Mucosa of rectum (tissue), 2 donors: ENCODE data around the gene IL18.

Experiments
- H3K27ac ChIP-seq, 2 donors: one replicate each; pipeline ENCODE4 v1.7.0; 2013; ENCODE audit warnings: inconsistent platforms in 2 of 2, low read depth in 2 of 2, low read length in 2 of 2
- H3K27me3 ChIP-seq, 2 donors: one replicate each; pipeline ENCODE4 v1.7.0; 2013; ENCODE audit warnings: low read length in 2 of 2; ENCODE audit not compliant: control insufficient read depth in 2 of 2, insufficient read depth in 2 of 2
- H3K36me3 ChIP-seq, 2 donors: one replicate each; pipeline ENCODE4 v1.7.0; 2013; ENCODE audit warnings: low read length in 2 of 2; ENCODE audit not compliant: control insufficient read depth in 2 of 2, insufficient read depth in 2 of 2
- H3K4me1 ChIP-seq, 2 donors: one replicate each; pipeline ENCODE4 v1.7.0; 2013; ENCODE audit warnings: low read length in 2 of 2, mild to moderate bottlenecking in 1 of 2; ENCODE audit not compliant: control insufficient read depth in 2 of 2, insufficient read depth in 2 of 2
- H3K4me3 ChIP-seq, 2 donors: one replicate each; pipeline ENCODE4 v1.7.0; 2013; ENCODE audit warnings: low read length in 2 of 2
- H3K9ac ChIP-seq, 2 donors: one replicate each; pipeline ENCODE4 v1.7.0; 2013; ENCODE audit warnings: low read length in 2 of 2, low read depth in 1 of 2, mild to moderate bottlenecking in 1 of 2
- H3K9me3 ChIP-seq, 2 donors: one replicate each; pipeline ENCODE4 v1.7.0; 2013; ENCODE audit warnings: low read length in 2 of 2; ENCODE audit not compliant: control insufficient read depth in 2 of 2
- donor health status: healthy.
- donor health status: Normal muscosa, but diverticular disease.

The IL18 gene

GRCh38 chr11:112160091-112160848 is 3.6 kb downstream of the IL18 start:
- H3K4me1 ChIP-seq: peaks cover 0 to 20% of the 10 kb centered on the region in 2 donors
- H3K9me3 ChIP-seq: no peaks in the 10 kb centered on the region
- no peak overlapping the region for H3K9ac ChIP-seq
- no peaks in the 10 kb centered on the region for H3K27me3 ChIP-seq
- peak overlapping the region in 1 of 2 donors; percentile 33 for H3K27ac ChIP-seq
- no peak overlapping the region for H3K4me3 ChIP-seq
- H3K36me3 ChIP-seq: no peaks in the 10 kb centered on the region

GRCh38 chr11:112159098-112160065 is 4.5 kb downstream of the IL18 start:
- Histone ChIP-seq H3K27me3 (no peaks in the 10 kb centered on the region), H3K4me1 (peaks cover 0 to 18% of the 10 kb centered on the region in 2 donors), H3K27ac (peak overlapping the region in 1 of 2 donors; percentile 33), H3K9me3 (no peaks in the 10 kb centered on the region), H3K9ac (no peak overlapping the region), H3K36me3 (peaks cover 0 to 3% of the 10 kb centered on the region in 2 donors), H3K4me3 (no peak overlapping the region)

GRCh38 chr11:112156956-112157766 is 6.7 kb downstream of the IL18 start:
- H3K27ac ChIP-seq: no peak overlapping the region
- H3K4me1 ChIP-seq: peaks cover 0 to 14% of the 10 kb centered on the region in 2 donors

GRCh38 chr11:112156153-112156955 is 7.5 kb downstream of the IL18 start:
- Histone ChIP-seq H3K36me3 (peaks cover 3 to 5% of the 10 kb centered on the region in 2 donors), H3K27me3 (no peaks in the 10 kb centered on the region), H3K9ac (no peak overlapping the region), H3K4me3 (no peak overlapping the region), H3K4me1 (peaks cover 0 to 9% of the 10 kb centered on the region in 2 donors), H3K27ac (no peak overlapping the region), H3K9me3 (no peaks in the 10 kb centered on the region)

More at GRCh38 chr11:112156956-112157766, 6.7 kb downstream of the IL18 start:
- Histone ChIP-seq H3K36me3 (peaks cover 3% of the 10 kb centered on the region in 2 donors), H3K9ac (no peak overlapping the region), H3K9me3 (no peaks in the 10 kb centered on the region), H3K4me3 (no peak overlapping the region), H3K27me3 (no peaks in the 10 kb centered on the region)

- no peak overlapping the region for H3K27ac ChIP-seq
- H3K4me1 ChIP-seq: no peaks in the 10 kb centered on the region
- H3K4me3 ChIP-seq: no peak overlapping the region
- H3K9me3 ChIP-seq: no peaks in the 10 kb centered on the region
- H3K9ac ChIP-seq: no peak overlapping the region
- no peaks in the 10 kb centered on the region for H3K27me3 ChIP-seq
- H3K36me3 ChIP-seq: peaks cover 3 to 18% of the 10 kb centered on the region in 2 donors
Observed at GRCh38 chr11:112150517-112150916, 13.4 kb downstream of the IL18 start.

GRCh38 chr11:112143597-112143996 is 20.3 kb downstream of the IL18 start:
- peaks cover 2 to 15% of the 10 kb centered on the region in 2 donors for H3K36me3 ChIP-seq

GRCh38 chr11:112134473-112134872 is 29.4 kb downstream of the IL18 start:
- Histone ChIP-seq H3K4me3 (no peak overlapping the region), H3K27ac (peak overlapping the region; percentile 52 to 90), H3K9me3 (no peaks in the 10 kb centered on the region), H3K27me3 (no peaks in the 10 kb centered on the region), H3K4me1 (peaks cover 29 to 41% of the 10 kb centered on the region in 2 donors), H3K36me3 (no peaks in the 10 kb centered on the region), H3K9ac (no peak overlapping the region)

More at GRCh38 chr11:112143597-112143996, 20.3 kb downstream of the IL18 start:
- no peaks in the 10 kb centered on the region for H3K4me1 ChIP-seq
- no peak overlapping the region for H3K4me3 ChIP-seq
- no peaks in the 10 kb centered on the region for H3K27me3 ChIP-seq
- H3K9me3 ChIP-seq: no peaks in the 10 kb centered on the region
- H3K27ac ChIP-seq: no peak overlapping the region
- no peak overlapping the region for H3K9ac ChIP-seq

GRCh38 chr11:112132737-112133136 is 31.2 kb downstream of the IL18 start:
- Histone ChIP-seq H3K4me1 (peaks cover 37 to 54% of the 10 kb centered on the region in 2 donors), H3K27me3 (no peaks in the 10 kb centered on the region), H3K36me3 (no peaks in the 10 kb centered on the region), H3K4me3 (peak overlapping the region in 1 of 2 donors; percentile 20), H3K9ac (peak overlapping the region in 1 of 2 donors; percentile 15), H3K9me3 (no peaks in the 10 kb centered on the region), H3K27ac (peak overlapping the region; percentile 90 to 91)

GRCh38 chr11:112129656-112130055 is 34.2 kb downstream of the IL18 start:
- Histone ChIP-seq H3K27ac (peak overlapping the region; percentile 34 to 43), H3K27me3 (no peaks in the 10 kb centered on the region), H3K9me3 (no peaks in the 10 kb centered on the region), H3K9ac (no peak overlapping the region), H3K4me3 (no peak overlapping the region), H3K36me3 (no peaks in the 10 kb centered on the region), H3K4me1 (peaks cover 37 to 54% of the 10 kb centered on the region in 2 donors)
